Neural crest cell (in vitro differentiated cells): ENCODE data around the gene KRT76. TPM values are rescaled to one million over a fixed set of nuclear protein-coding genes. Genes with fewer than 3 reads are reported as not detected.

Experiments
- DNase-seq: peaks from one replicate; pipeline ENCODE4 v3.0.0; 2021; ENCODE audit warnings: low read depth, mixed read lengths, low spot score
- H3K27ac Mint-ChIP-seq: one replicate; pipeline ENCODE4 v1.8.0; 2021; ENCODE audit warnings: mild to moderate bottlenecking, mixed read lengths; ENCODE audit not compliant: unreplicated experiment
- H3K27me3 Mint-ChIP-seq: 2 replicates; pipeline ENCODE4 v1.8.0; 2021; ENCODE audit warnings: low read depth, mild to moderate bottlenecking, mixed read lengths
- H3K36me3 Mint-ChIP-seq: 2 replicates; pipeline ENCODE4 v1.8.0; 2021; ENCODE audit warnings: low read depth, mild to moderate bottlenecking, mixed read lengths
- H3K4me1 Mint-ChIP-seq: 2 replicates; pipeline ENCODE4 v1.8.0; 2021; ENCODE audit warnings: mixed read lengths
- H3K4me3 Mint-ChIP-seq: one replicate; pipeline ENCODE4 v1.8.0; 2021; ENCODE audit warnings: mild to moderate bottlenecking, mixed read lengths
- H3K9me3 Mint-ChIP-seq: 2 replicates; pipeline ENCODE4 v1.8.0; 2021; ENCODE audit warnings: mixed read lengths
- long read RNA-seq: library from polyadenylated mRNA; unstranded; transcript quantifications from one replicate; pipeline ENCODE4 v2.0.0, GENCODE V29; 2020
- total RNA-seq: library from RNA; stranded (reverse); gene quantifications from 2 replicates; pipeline ENCODE4 v1.2.1, GENCODE V29; 2021
- TF ChIP-seq, protein P1 (sequence below): fragments of 200-600 bp; sonication (generic); conservative IDR thresholded peaks from 2 replicates; pipeline ENCODE4 v1.5.0; 2021; ENCODE audit warnings: antibody characterized with exemption, mild to moderate bottlenecking

Gene KRT76
- not detected in 2 replicates for total RNA-seq
- long read RNA-seq: 0 reads

DNA sequence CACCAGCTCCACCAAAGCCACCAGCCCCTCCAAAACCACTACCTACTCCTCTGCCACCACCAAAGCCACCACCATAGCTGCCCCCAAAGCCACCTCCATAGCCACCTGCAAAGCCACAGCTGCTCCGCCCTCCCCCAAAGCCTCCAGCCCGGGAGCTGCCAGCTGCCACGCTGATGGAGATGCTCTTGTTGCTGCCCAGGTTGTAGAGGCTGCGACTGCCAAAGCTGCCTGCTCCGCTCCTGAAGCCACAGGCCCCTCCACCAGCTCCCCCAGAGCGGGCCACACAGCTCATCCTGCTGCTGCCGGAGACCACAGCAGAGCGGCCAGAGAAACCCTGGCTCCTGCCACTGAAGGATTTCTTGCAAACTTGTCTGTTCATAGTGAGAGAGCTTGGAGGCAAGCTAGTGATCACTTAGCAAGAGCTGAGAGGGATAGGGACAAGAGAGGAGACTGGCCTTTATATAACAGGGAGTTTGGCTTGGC is at the start of gene KRT76:
Gene KRT76 (minus strand): TSS at position 433 of the 483 bp plus-strand sequence. CDS start 54 bp downstream, at position 379.
- H3K27ac Mint-ChIP-seq: peak within 1 kb of the TSS; percentile 67
- H3K27me3 Mint-ChIP-seq: peaks cover 52% of the 10 kb centered on the region
- H3K36me3 Mint-ChIP-seq: no peaks in the 10 kb centered on the region
- TF ChIP-seq, protein P1, sequence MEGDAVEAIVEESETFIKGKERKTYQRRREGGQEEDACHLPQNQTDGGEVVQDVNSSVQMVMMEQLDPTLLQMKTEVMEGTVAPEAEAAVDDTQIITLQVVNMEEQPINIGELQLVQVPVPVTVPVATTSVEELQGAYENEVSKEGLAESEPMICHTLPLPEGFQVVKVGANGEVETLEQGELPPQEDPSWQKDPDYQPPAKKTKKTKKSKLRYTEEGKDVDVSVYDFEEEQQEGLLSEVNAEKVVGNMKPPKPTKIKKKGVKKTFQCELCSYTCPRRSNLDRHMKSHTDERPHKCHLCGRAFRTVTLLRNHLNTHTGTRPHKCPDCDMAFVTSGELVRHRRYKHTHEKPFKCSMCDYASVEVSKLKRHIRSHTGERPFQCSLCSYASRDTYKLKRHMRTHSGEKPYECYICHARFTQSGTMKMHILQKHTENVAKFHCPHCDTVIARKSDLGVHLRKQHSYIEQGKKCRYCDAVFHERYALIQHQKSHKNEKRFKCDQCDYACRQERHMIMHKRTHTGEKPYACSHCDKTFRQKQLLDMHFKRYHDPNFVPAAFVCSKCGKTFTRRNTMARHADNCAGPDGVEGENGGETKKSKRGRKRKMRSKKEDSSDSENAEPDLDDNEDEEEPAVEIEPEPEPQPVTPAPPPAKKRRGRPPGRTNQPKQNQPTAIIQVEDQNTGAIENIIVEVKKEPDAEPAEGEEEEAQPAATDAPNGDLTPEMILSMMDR: no peak
- no peak within 1 kb of the TSS for H3K4me3 Mint-ChIP-seq
- H3K9me3 Mint-ChIP-seq: no peaks in the 10 kb centered on the region
- no peak for DNase-seq
- no peaks in the 10 kb centered on the region for H3K4me1 Mint-ChIP-seq

DNA sequence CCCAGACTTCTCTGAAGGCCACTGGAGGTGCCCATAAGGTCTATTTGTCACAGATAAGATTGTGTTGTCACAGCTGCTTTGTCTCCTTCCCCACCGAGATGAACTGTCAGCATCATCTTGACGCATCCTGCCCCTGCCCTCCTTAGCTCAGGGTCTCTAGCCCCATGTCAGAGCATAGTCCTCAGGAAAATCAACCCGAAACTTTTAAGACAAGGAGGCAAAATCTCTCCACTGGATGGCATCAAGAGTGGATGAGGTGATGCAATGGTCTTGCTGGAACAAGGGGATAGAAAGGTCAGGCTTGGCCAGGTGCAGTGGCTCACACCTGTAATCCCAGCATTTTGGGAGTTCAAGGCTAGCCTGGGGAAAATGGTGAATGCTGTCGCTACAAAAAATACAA is 48.8 kb upstream of the KRT76 start:
- Mint-ChIP-seq H3K36me3 (no peaks in the 10 kb centered on the region), H3K27me3 (peaks cover 7% of the 10 kb centered on the region), H3K4me1 (no peaks in the 10 kb centered on the region), H3K4me3 (no peak overlapping the region), H3K9me3 (no peaks in the 10 kb centered on the region), H3K27ac (peak overlapping the region; percentile 57)
- no peak for DNase-seq
- TF ChIP-seq, protein P1: no peak

DNA sequence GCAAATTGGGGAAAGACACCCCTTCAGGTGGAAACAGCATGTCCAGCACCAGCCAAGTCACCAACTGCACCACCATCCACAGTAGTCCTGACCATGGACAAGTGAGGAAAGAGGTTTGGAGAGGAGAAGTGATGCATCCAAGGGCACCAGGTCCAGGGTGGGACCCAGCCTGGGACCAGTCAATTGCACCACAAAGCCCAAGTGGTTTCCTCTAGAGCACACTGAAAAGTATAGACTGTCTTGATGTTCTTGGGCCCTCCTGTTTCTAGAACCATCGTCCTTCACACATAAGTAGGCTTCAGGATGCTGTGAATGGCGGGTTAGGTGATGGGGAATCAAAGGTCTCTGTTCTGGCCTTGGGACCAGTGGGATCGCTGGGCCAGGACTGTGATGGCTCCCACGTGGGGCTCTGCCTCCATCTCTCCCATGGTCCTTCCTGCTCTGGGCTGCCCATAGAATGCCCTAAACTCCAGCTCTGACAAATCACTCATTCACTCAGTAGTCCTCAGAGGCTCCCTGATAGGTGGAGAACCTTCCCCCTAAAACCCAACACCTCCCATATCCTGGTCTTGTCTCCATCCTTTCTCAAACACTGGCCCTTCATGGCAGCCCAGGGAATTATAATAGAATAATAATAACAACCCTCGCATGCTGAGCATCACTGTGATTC is 47.7 kb upstream of the KRT76 start:
- no peak overlapping the region for H3K27ac Mint-ChIP-seq
- no peak overlapping the region for H3K4me3 Mint-ChIP-seq
- no peaks in the 10 kb centered on the region for H3K9me3 Mint-ChIP-seq
- H3K4me1 Mint-ChIP-seq: no peaks in the 10 kb centered on the region
- no peak for DNase-seq
- no peaks in the 10 kb centered on the region for H3K36me3 Mint-ChIP-seq
- TF ChIP-seq, protein P1: no peak
- peaks cover 6% of the 10 kb centered on the region for H3K27me3 Mint-ChIP-seq

DNA sequence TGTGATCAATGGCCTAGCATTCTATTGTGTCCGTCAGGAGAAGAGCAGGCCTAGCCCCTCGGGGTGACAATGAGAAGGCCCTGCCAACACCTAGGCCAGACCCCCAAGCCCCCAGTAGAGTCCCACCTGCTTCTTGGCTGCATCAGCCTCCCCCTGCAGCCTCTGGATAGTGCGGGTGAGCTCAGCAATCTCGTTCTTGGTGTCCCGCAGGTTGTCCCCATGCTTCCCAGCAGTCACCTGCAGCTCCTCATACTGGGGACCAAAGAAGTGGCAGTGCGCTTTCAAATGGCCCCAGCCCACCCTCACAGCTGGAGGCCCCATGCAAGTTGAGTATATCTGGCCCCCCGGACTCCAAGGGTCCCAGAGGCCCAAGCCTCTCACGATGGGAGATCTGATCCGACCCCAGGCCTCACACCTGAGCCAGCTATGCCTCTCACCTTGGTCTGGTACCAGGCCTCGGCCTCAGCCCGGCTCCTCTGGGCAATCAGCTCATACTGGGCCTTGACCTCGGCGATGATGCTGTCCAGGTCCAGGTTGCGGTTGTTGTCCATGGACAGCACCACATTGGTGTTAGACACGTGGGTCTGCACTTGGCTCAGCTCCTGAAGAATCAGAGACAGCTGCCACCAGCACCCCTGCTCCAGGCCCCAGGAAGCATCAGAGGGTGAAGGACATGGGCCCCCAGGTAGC is 46.8 kb upstream of the KRT76 start:
- Mint-ChIP-seq H3K36me3 (no peaks in the 10 kb centered on the region), H3K9me3 (no peaks in the 10 kb centered on the region), H3K4me1 (no peaks in the 10 kb centered on the region), H3K4me3 (no peak overlapping the region), H3K27ac (no peak overlapping the region), H3K27me3 (peaks cover 5% of the 10 kb centered on the region)
- no peak for DNase-seq
- TF ChIP-seq, protein P1: no peak

DNA sequence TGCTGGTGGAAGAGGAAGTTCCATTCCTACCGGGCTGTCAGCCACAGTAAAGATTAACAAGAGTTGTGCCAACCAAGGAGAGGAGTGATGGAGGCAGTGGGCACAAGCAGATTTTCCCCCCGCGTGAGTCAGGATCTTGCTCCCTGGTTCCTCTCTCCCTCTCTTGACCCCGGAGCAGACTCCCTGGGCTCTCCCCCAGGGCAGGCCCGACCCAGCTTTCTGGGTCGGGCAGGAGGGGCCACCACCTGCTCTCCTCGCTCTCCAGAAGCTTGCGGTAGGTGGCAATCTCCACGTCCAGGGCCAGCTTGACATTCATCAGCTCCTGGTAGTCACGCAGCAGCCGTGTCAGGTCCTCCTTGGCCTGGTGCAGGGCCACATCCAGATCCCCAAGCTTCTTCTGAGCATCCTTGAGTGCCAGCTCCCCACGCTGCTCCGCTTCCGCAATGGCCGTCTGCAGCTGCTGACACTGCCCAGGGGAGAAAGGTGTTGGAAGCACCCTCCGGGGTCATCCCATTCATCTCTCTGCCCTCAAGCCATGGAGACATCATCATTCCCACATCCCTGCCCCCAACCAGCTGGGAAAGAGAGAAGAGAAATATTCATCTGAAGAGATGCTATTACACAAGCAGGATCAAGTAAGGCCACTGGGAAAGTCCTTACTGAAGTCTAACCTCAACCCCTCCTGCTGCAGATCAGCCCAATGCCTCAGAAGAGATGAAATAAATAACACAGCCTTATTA is 45.8 kb upstream of the KRT76 start:
- peaks cover 5% of the 10 kb centered on the region for H3K27me3 Mint-ChIP-seq
- H3K4me3 Mint-ChIP-seq: no peak overlapping the region

More for the DNA sequence above, 45.8 kb upstream of the KRT76 start:
- DNase-seq: no peak
- Mint-ChIP-seq H3K9me3 (no peaks in the 10 kb centered on the region), H3K27ac (no peak overlapping the region), H3K36me3 (no peaks in the 10 kb centered on the region), H3K4me1 (peaks cover 8% of the 10 kb centered on the region)
- TF ChIP-seq, protein P1: no peak
